HCT116 (cell line): ENCODE data around the gene IL1RAPL2. TPM values are rescaled to one million over a fixed set of nuclear protein-coding genes. Genes with fewer than 3 reads are reported as not detected.

Experiments
- ATAC-seq: fragments of 200-7000 bp; cut with Tn5 transposase; 2 replicates; pipeline ENCODE4 v1.9.1; 2020; ENCODE audit warnings: mild to moderate bottlenecking, moderate library complexity
- BruUV-seq: library from RNA; stranded (reverse); fragments of 400-500 nt; replicated peaks from 2 replicates; lab custom pipeline; 2021; lab: Mats Ljungman, UMichigan
- CTCF ChIA-PET: fragments of 300-600 bp; sonication (Branson Sonifier 250); formaldehyde crosslinking; loops from one replicate; lab custom pipeline; 2021; ENCODE audit warnings: antibody characterized with exemption; lab: Charles Lee
- POLR2A ChIA-PET: fragments of 300-600, 350-600 bp; sonication (Branson Sonifier 250); formaldehyde crosslinking; loops from one replicate; lab custom pipeline; 2021; ENCODE audit warnings: antibody characterized with exemption; lab: Charles Lee
- RAD21 ChIA-PET, 2 experiments: fragments of 300-600 bp; sonication (Branson Sonifier 250); formaldehyde crosslinking; loops; one replicate each; lab custom pipeline; 2023; ENCODE audit warnings: low total read pairs in 2 of 2; ENCODE audit not compliant: uncharacterized antibody in 2 of 2, unreplicated experiment in 2 of 2, low non-redundant PET in 1 of 2; lab: Charles Lee
- DNase-seq: peaks from one replicate; pipeline ENCODE4 v3.0.0-alpha.2; 2010; ENCODE audit warnings: low read depth, low spot score
- H2AFZ ChIP-seq: fragments of 200-600 bp; shearing (Covaris generic), sonication (generic); 2 replicates; pipeline ENCODE4 v1.6.1; 2017; ENCODE audit warnings: low read depth, mixed run types, mixed read lengths, antibody characterized with exemption, low read length; ENCODE audit not compliant: poor library complexity, severe bottlenecking
- H3K27ac ChIP-seq: 2 replicates; pipeline ENCODE4 v1.5.1; 2012; ENCODE audit warnings: low read depth, low read length
- H3K27me3 ChIP-seq: fragments of 200-600 bp; sonication (generic); 2 replicates; pipeline ENCODE4 v1.6.1; 2016; ENCODE audit warnings: mixed run types, low read length, mixed read lengths; ENCODE audit not compliant: insufficient read depth
- H3K36me3 ChIP-seq, 2 experiments: fragments of 200-500 bp in 1 of 2; fragments of 200-600 bp in 1 of 2; sonication (Bioruptor generic) in 1 of 2; sonication (generic) in 1 of 2; 2 replicates each; pipeline versions ENCODE4 v1.5.1 to v1.6.1; 2014 to 2016; ENCODE audit warnings: low read length in 2 of 2, inconsistent platforms in 1 of 2, mixed read lengths in 1 of 2, mixed run types in 1 of 2; ENCODE audit not compliant: insufficient read depth in 2 of 2, control insufficient read depth in 1 of 2
- H3K4me1 ChIP-seq, 2 experiments: fragments of 200-600 bp in 1 of 2; sonication (generic) in 1 of 2; 2 replicates each; pipeline versions ENCODE4 v1.5.1 to v1.6.1; 2012 to 2017; ENCODE audit warnings: low read length in 2 of 2, inconsistent platforms in 1 of 2, mild to moderate bottlenecking in 1 of 2, mixed read lengths in 1 of 2, mixed run types in 1 of 2, moderate library complexity in 1 of 2; ENCODE audit not compliant: insufficient read depth in 2 of 2, control insufficient read depth in 1 of 2
- H3K4me2 ChIP-seq: fragments of 200-600 bp; sonication (generic); 2 replicates; pipeline ENCODE4 v1.6.1; 2017; ENCODE audit warnings: mixed run types, low read length, mixed read lengths
- H3K4me3 ChIP-seq, 2 experiments: fragments of 200-600 bp in 1 of 2; sonication (generic) in 1 of 2; replicated peaks in 1 of 2; 2 replicates each; pipeline ENCODE4 v1.5.1; 2011 to 2016; ENCODE audit warnings: low read length in 2 of 2, control low read depth in 1 of 2, low read depth in 1 of 2, mild to moderate bottlenecking in 1 of 2, mixed read lengths in 1 of 2, mixed run types in 1 of 2
- H3K79me2 ChIP-seq: fragments of 200-600 bp; sonication (generic); 2 replicates; pipeline ENCODE4 v1.6.1; 2017; ENCODE audit warnings: mild to moderate bottlenecking, mixed run types, low read length, moderate library complexity, mixed read lengths; ENCODE audit not compliant: insufficient read depth
- H3K9ac ChIP-seq: fragments of 200-600 bp; sonication (generic); 2 replicates; pipeline ENCODE4 v1.6.1; 2016; ENCODE audit warnings: low read length, mixed read lengths
- H3K9me2 ChIP-seq: fragments of 200-600 bp; sonication (generic), shearing (Covaris generic); 2 replicates; pipeline ENCODE4 v1.6.1; 2017; ENCODE audit warnings: mixed run types, mild to moderate bottlenecking, moderate library complexity; ENCODE audit not compliant: insufficient read depth
- H3K9me3 ChIP-seq, 2 experiments: fragments of 200-500 bp in 1 of 2; fragments of 200-600 bp in 1 of 2; sonication (Bioruptor generic) in 1 of 2; sonication (generic) in 1 of 2; 2 replicates each; pipeline ENCODE4 v1.6.1; 2014 to 2017; ENCODE audit warnings: low read length in 2 of 2, mixed read lengths in 2 of 2, inconsistent platforms in 1 of 2, low read depth in 1 of 2, mild to moderate bottlenecking in 1 of 2, mixed run types in 1 of 2, moderate library complexity in 1 of 2; ENCODE audit not compliant: control insufficient read depth in 1 of 2, insufficient read depth in 1 of 2
- H4K20me1 ChIP-seq: fragments of 200-600 bp; sonication (generic), shearing (Covaris generic); 2 replicates; pipeline ENCODE4 v1.6.1; 2017; ENCODE audit warnings: mixed run types, mild to moderate bottlenecking, moderate library complexity; ENCODE audit not compliant: insufficient read depth
- CEBPB ChIP-seq: IDR thresholded peaks from 2 replicates; pipeline ENCODE4 v1.6.1; 2012; ENCODE audit warnings: low read depth
- EGR1 ChIP-seq: IDR thresholded peaks from 2 replicates; pipeline ENCODE4 v1.6.1; 2012; ENCODE audit warnings: low read depth
- EZH2 ChIP-seq: fragments of 200-600 bp; sonication (generic); IDR thresholded peaks from 2 replicates; pipeline ENCODE4 v1.6.1; 2017; ENCODE audit warnings: antibody characterized with exemption, mixed run types
- EZH2phosphoT487 ChIP-seq: fragments of 200-600 bp; IDR thresholded peaks from 2 replicates; pipeline ENCODE4 v1.6.1; 2018; ENCODE audit warnings: antibody characterized with exemption, borderline replicate concordance
- FOSL1 ChIP-seq: IDR thresholded peaks from 2 replicates; pipeline ENCODE4 v1.6.1; 2012; ENCODE audit warnings: low read depth
- JUND ChIP-seq: IDR thresholded peaks from 2 replicates; pipeline ENCODE4 v1.6.1; 2012
- POLR2AphosphoS5 ChIP-seq: IDR thresholded peaks from 2 replicates; pipeline ENCODE4 v1.6.1; 2011; ENCODE audit warnings: mild to moderate bottlenecking, low read depth, low read length, moderate library complexity
- RAD21 ChIP-seq: IDR thresholded peaks from 2 replicates; pipeline ENCODE4 v1.6.1; 2012; ENCODE audit warnings: low read depth, mild to moderate bottlenecking
- SIN3A ChIP-seq: IDR thresholded peaks from 2 replicates; pipeline ENCODE4 v1.6.1; 2012; ENCODE audit warnings: low read depth
- SP1 ChIP-seq: IDR thresholded peaks from 2 replicates; pipeline ENCODE4 v1.6.1; 2012; ENCODE audit warnings: low read depth
- TCF7L2 ChIP-seq: IDR thresholded peaks from 2 replicates; pipeline ENCODE4 v1.7.0; 2011; ENCODE audit warnings: borderline replicate concordance, inconsistent platforms; ENCODE audit not compliant: insufficient read depth, insufficient read length; ENCODE audit errors: extremely low read depth
- ZBTB33 ChIP-seq: IDR thresholded peaks from 2 replicates; pipeline ENCODE4 v1.6.1; 2011; ENCODE audit warnings: mild to moderate bottlenecking, low read length, moderate library complexity; ENCODE audit not compliant: insufficient replicate concordance; ENCODE audit errors: extremely low read depth
- intact Hi-C: fragments of 100-400 bp; cut with micrococcal nuclease; formaldehyde crosslinking; loops from 2 replicates; pipeline ENCODE4 v1.10.0; 2022
- total RNA-seq: library from RNA; stranded (reverse); gene quantifications from one replicate; pipeline ENCODE4 v1.2.1, GENCODE V29; 2021; ENCODE audit not compliant: unreplicated experiment
- TF ChIP-seq, protein P1 (sequence below), 3 experiments: fragments of 200-600 bp in 1 of 3; sonication (generic) in 1 of 3; IDR thresholded peaks in 2 of 3; conservative IDR thresholded peaks in 1 of 3; 2 replicates each; pipeline ENCODE4 v1.5.1; 2012 to 2017; ENCODE audit warnings: low read depth in 2 of 3, low read length in 2 of 3, antibody characterized with exemption in 1 of 3, borderline replicate concordance in 1 of 3, control low read depth in 1 of 3, mild to moderate bottlenecking in 1 of 3, mixed read lengths in 1 of 3, mixed run types in 1 of 3, moderate library complexity in 1 of 3; ENCODE audit not compliant: insufficient read depth in 1 of 3
- TF ChIP-seq, protein P2 (sequence below): IDR thresholded peaks from 2 replicates; pipeline ENCODE4 v1.6.1; 2012
- TF ChIP-seq, protein P3 (sequence below): IDR thresholded peaks from 2 replicates; pipeline ENCODE4 v1.6.1; 2012

The IL1RAPL2 gene
- total RNA-seq, 1 experiment from 2014 or later, result not detected

GRCh38 chrX:104987063-104987462 is 421.1 kb downstream of the IL1RAPL2 start:
- TF ChIP-seq, protein P1, sequence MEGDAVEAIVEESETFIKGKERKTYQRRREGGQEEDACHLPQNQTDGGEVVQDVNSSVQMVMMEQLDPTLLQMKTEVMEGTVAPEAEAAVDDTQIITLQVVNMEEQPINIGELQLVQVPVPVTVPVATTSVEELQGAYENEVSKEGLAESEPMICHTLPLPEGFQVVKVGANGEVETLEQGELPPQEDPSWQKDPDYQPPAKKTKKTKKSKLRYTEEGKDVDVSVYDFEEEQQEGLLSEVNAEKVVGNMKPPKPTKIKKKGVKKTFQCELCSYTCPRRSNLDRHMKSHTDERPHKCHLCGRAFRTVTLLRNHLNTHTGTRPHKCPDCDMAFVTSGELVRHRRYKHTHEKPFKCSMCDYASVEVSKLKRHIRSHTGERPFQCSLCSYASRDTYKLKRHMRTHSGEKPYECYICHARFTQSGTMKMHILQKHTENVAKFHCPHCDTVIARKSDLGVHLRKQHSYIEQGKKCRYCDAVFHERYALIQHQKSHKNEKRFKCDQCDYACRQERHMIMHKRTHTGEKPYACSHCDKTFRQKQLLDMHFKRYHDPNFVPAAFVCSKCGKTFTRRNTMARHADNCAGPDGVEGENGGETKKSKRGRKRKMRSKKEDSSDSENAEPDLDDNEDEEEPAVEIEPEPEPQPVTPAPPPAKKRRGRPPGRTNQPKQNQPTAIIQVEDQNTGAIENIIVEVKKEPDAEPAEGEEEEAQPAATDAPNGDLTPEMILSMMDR (IDR thresholded peaks at IDR 0.05 in 2 of 3, conservative IDR thresholded peaks at IDR 0.05 in 1 of 3; ENCODE audit: borderline replicate concordance in 1 of 3, insufficient read depth in 1 of 3, low read depth in 2 of 3, low read length in 2 of 3), result no peak
- peak; percentile 73 for TF ChIP-seq TCF7L2
- no peak for TF ChIP-seq EGR1
- Histone ChIP-seq H3K79me2 (no peaks in the 10 kb centered on the region), H3K4me1 (no peaks in the 10 kb centered on the region), H3K9me3 (no peaks in the 10 kb centered on the region), H3K9ac (no peak overlapping the region), H3K27me3 (no peaks in the 10 kb centered on the region), H3K36me3 (no peaks in the 10 kb centered on the region), H3K9me2 (no peaks in the 10 kb centered on the region), H3K4me3 (no peak overlapping the region), H2AFZ (no peak overlapping the region), H3K27ac (no peak overlapping the region), H4K20me1 (no peaks in the 10 kb centered on the region), H3K4me2 (no peak overlapping the region)
- CTCF ChIA-PET, result no interaction called here
- POLR2A ChIA-PET, result no interaction called here
- RAD21 ChIA-PET, result no interaction called here
- ATAC-seq (no peak), DNase-seq (no peak)
- BruUV-seq, result no TSS peak
- intact Hi-C loops, result no loop called here

DNA sequence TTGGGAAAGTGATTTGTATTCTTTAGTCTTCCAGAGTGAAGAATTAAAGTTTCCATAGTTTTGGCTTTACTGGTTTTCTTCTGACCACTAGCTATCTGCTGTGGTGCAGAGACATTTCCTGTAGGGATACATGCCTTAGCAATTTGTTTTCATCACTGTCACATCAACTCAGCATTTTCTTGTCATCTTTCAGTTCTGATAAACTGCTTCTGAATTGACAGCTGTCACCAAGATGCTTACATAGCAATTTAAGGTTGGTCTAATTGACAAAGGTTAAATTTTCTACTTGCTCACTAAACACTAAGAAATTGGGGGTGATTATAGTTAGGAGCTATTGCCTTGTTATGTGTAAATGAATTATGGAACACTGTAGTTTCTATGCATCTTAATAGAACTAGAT is 422.0 kb downstream of the IL1RAPL2 start:
- DNase-seq, result no peak
- intact Hi-C loops, result no loop called here
- TF ChIP-seq, protein P2, sequence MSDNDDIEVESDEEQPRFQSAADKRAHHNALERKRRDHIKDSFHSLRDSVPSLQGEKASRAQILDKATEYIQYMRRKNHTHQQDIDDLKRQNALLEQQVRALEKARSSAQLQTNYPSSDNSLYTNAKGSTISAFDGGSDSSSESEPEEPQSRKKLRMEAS, result no peak
- TF ChIP-seq JUND, result no peak
- TF ChIP-seq ZBTB33, result no peak
- no peak for TF ChIP-seq POLR2AphosphoS5
- TF ChIP-seq SP1, result no peak
- no peak for TF ChIP-seq SIN3A
- TF ChIP-seq FOSL1, result no peak
- TF ChIP-seq TCF7L2, result no peak
- no peak for TF ChIP-seq EZH2phosphoT487
- TF ChIP-seq CEBPB, result no peak
- TF ChIP-seq, protein P3, sequence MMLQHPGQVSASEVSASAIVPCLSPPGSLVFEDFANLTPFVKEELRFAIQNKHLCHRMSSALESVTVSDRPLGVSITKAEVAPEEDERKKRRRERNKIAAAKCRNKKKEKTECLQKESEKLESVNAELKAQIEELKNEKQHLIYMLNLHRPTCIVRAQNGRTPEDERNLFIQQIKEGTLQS, result no peak
- TF ChIP-seq RAD21, result no peak
- no peak for TF ChIP-seq EZH2

More for the DNA sequence above, 422.0 kb downstream of the IL1RAPL2 start:
- Histone ChIP-seq H3K36me3 (no peaks in the 10 kb centered on the region), H2AFZ (no peak overlapping the region), H3K79me2 (no peaks in the 10 kb centered on the region), H3K27ac (no peak overlapping the region), H3K4me3 (no peak overlapping the region), H3K9ac (no peak overlapping the region), H3K9me3 (no peaks in the 10 kb centered on the region), H3K4me2 (no peak overlapping the region), H3K4me1 (no peaks in the 10 kb centered on the region), H3K27me3 (no peaks in the 10 kb centered on the region), H4K20me1 (no peaks in the 10 kb centered on the region), H3K9me2 (no peaks in the 10 kb centered on the region)
- CTCF ChIA-PET, result no interaction called here
- RAD21 ChIA-PET, result no interaction called here
- no TSS peak for BruUV-seq
- ATAC-seq, result no peak
- POLR2A ChIA-PET, result no interaction called here
